SK-N-SH (cell line): Measurements from ENCODE around the gene KIAA2012. TPM values are rescaled to one million over a fixed set of nuclear protein-coding genes. Genes with fewer than 3 reads are reported as not detected.
A peak's percentile ranks its signal among the peaks of the same experiment; 100 is the strongest.

Experiments
- CTCF ChIA-PET: fragments of 300-600, 350-600 bp; formaldehyde crosslinking; extraction: SDS; loops from one replicate; lab custom pipeline; 2021; lab: Yijun Ruan, JAX
- POLR2A ChIA-PET: fragments of 350-600 bp; sonication (Branson Sonifier 250); formaldehyde crosslinking; extraction: SDS; loops from one replicate; lab custom pipeline; 2020; ENCODE audit warnings: antibody characterized with exemption, inconsistent platforms; lab: Yijun Ruan, JAX
- DNase-seq: peaks from one replicate; pipeline ENCODE4 v3.0.0; 2012
- H2AFZ ChIP-seq: fragments of 200-600 bp; sonication (generic); 2 replicates; pipeline ENCODE4 v1.8.1; 2016; ENCODE audit warnings: antibody characterized with exemption, mild to moderate bottlenecking, low read depth
- H3F3A ChIP-seq: fragments of 200-600 bp; sonication (generic); replicated peaks from 2 replicates; pipeline ENCODE3; 2016; ENCODE audit warnings: antibody characterized with exemption, mild to moderate bottlenecking; ENCODE audit not compliant: insufficient read depth
- H3K27ac ChIP-seq, 2 experiments: fragments of 200-500 bp in 1 of 2; fragments of 200-600 bp in 1 of 2; sonication (Bioruptor generic) in 1 of 2; sonication (generic), shearing (Covaris generic) in 1 of 2; 2 replicates each; pipeline versions ENCODE4 v1.5.1 to v1.6.1; 2014 to 2016; ENCODE audit warnings: low read depth in 2 of 2, inconsistent platforms in 1 of 2, low read length in 1 of 2, mild to moderate bottlenecking in 1 of 2, mixed read lengths in 1 of 2
- H3K27me3 ChIP-seq: fragments of 200-600 bp; sonication (generic), shearing (Covaris generic); 2 replicates; pipeline ENCODE4 v1.6.1; 2016; ENCODE audit warnings: mixed run types; ENCODE audit not compliant: insufficient read depth
- H3K36me3 ChIP-seq, 2 experiments: fragments of 200-500 bp in 1 of 2; fragments of 200-600 bp in 1 of 2; sonication (Bioruptor generic) in 1 of 2; sonication (generic) in 1 of 2; replicated peaks in 1 of 2; 2 replicates each; pipeline versions ENCODE3 to v1.5.1; 2014 to 2016; ENCODE audit warnings: low read length in 1 of 2, mild to moderate bottlenecking in 1 of 2; ENCODE audit not compliant: insufficient read depth in 2 of 2, control insufficient read depth in 1 of 2
- H3K4me1 ChIP-seq, 2 experiments: fragments of 200-500 bp in 1 of 2; fragments of 200-600 bp in 1 of 2; sonication (Bioruptor generic) in 1 of 2; sonication (generic), shearing (Covaris generic) in 1 of 2; 2 replicates each; pipeline versions ENCODE4 v1.5.1 to v1.6.1; 2014 to 2016; ENCODE audit warnings: low read depth in 1 of 2, low read length in 1 of 2, mixed run types in 1 of 2; ENCODE audit not compliant: insufficient read depth in 2 of 2, control insufficient read depth in 1 of 2
- H3K4me2 ChIP-seq: fragments of 200-600 bp; sonication (generic), shearing (Covaris generic); 2 replicates; pipeline ENCODE4 v1.6.1; 2017; ENCODE audit warnings: mixed run types
- H3K4me3 ChIP-seq, 2 experiments: fragments of 200-500 bp in 1 of 2; fragments of 200-600 bp in 1 of 2; sonication (Bioruptor generic) in 1 of 2; sonication (generic), shearing (Covaris generic) in 1 of 2; 2 replicates each; pipeline versions ENCODE4 v1.5.1 to v1.8.1; 2014 to 2016; ENCODE audit warnings: low read depth in 2 of 2, inconsistent platforms in 1 of 2, low read length in 1 of 2, mild to moderate bottlenecking in 1 of 2, mixed read lengths in 1 of 2, moderate library complexity in 1 of 2
- H3K79me2 ChIP-seq: fragments of 200-600 bp; sonication (generic); 2 replicates; pipeline ENCODE4 v1.8.1; 2017; ENCODE audit warnings: mild to moderate bottlenecking; ENCODE audit not compliant: insufficient read depth
- H3K9ac ChIP-seq: fragments of 200-600 bp; sonication (generic); 2 replicates; pipeline ENCODE4 v1.6.1; 2017; ENCODE audit warnings: mixed run types
- H3K9me2 ChIP-seq: fragments of 200-600 bp; sonication (generic); 2 replicates; pipeline ENCODE4 v1.6.1; 2017; ENCODE audit warnings: mixed run types
- H3K9me3 ChIP-seq: fragments of 200-600 bp; sonication (generic); 2 replicates; pipeline ENCODE4 v1.6.1; 2017; ENCODE audit warnings: mixed run types, mild to moderate bottlenecking, moderate library complexity
- H4K20me1 ChIP-seq: fragments of 200-600 bp; sonication (generic); 2 replicates; pipeline ENCODE4 v1.6.1; 2017; ENCODE audit warnings: mild to moderate bottlenecking, mixed run types; ENCODE audit not compliant: insufficient read depth
- CHD2 ChIP-seq: fragments of 150-350 bp; IDR thresholded peaks from 2 replicates; pipeline ENCODE4 v1.6.1; 2018; ENCODE audit warnings: low read length; ENCODE audit not compliant: partially characterized antibody
- CTCF ChIP-seq: fragments of 200-600 bp; sonication (generic); IDR thresholded peaks from 2 replicates; pipeline ENCODE4 v1.6.1; 2017; ENCODE audit warnings: antibody characterized with exemption, mild to moderate bottlenecking, moderate library complexity
- FOSL2 ChIP-seq: IDR thresholded peaks from 2 replicates; pipeline ENCODE4 v1.4.0; 2012; ENCODE audit warnings: low read depth, mild to moderate bottlenecking, moderate library complexity, borderline replicate concordance
- FOXM1 ChIP-seq: IDR thresholded peaks from 2 replicates; pipeline ENCODE4 v1.4.0; 2012; ENCODE audit warnings: low read depth, mild to moderate bottlenecking
- GABPA ChIP-seq: IDR thresholded peaks from 2 replicates; pipeline ENCODE4 v1.4.0; 2012; ENCODE audit warnings: low read depth, mild to moderate bottlenecking
- GATA2 ChIP-seq: sonication (generic); formaldehyde crosslinking; IDR thresholded peaks from 2 replicates; pipeline ENCODE4 v1.5.0; 2020; ENCODE audit warnings: mild to moderate bottlenecking, missing genetic modification reagents
- JUND ChIP-seq: IDR thresholded peaks from 2 replicates; pipeline ENCODE4 v1.4.0; 2012
- MAX ChIP-seq: IDR thresholded peaks from 2 replicates; pipeline ENCODE4 v1.4.0; 2012; ENCODE audit warnings: low read depth
- MXI1 ChIP-seq: IDR thresholded peaks from 2 replicates; pipeline ENCODE4 v1.6.1; 2012; ENCODE audit warnings: mild to moderate bottlenecking, low read depth, low read length, improper control_type of control experiment
- NFIC ChIP-seq: IDR thresholded peaks from 2 replicates; pipeline ENCODE4 v1.4.0; 2012; ENCODE audit warnings: borderline replicate concordance
- PBX3 ChIP-seq: IDR thresholded peaks from 2 replicates; pipeline ENCODE4; 2012
- RAD21 ChIP-seq: IDR thresholded peaks from 2 replicates; pipeline ENCODE4 v1.6.1; 2012; ENCODE audit warnings: mild to moderate bottlenecking, low read length
- RCOR1 ChIP-seq: fragments of 150-350 bp; IDR thresholded peaks from 2 replicates; pipeline ENCODE4 v1.6.1; 2017; ENCODE audit warnings: antibody characterized with exemption, low read length
- REST ChIP-seq: IDR thresholded peaks from 2 replicates; pipeline ENCODE4 v1.6.1; 2012; ENCODE audit warnings: mild to moderate bottlenecking, low read depth, low read length, moderate library complexity
- RFX5 ChIP-seq: IDR thresholded peaks from 2 replicates; pipeline ENCODE4 v1.6.1; 2012; ENCODE audit warnings: mild to moderate bottlenecking, improper control_type of control experiment, low read length
- RXRA ChIP-seq: IDR thresholded peaks from 2 replicates; pipeline ENCODE4 v1.4.0; 2012; ENCODE audit warnings: low read depth, mild to moderate bottlenecking, borderline replicate concordance
- TAF1 ChIP-seq: IDR thresholded peaks from 2 replicates; pipeline ENCODE4 v1.6.1; 2012; ENCODE audit warnings: low read depth, mild to moderate bottlenecking, low read length, moderate library complexity, borderline replicate concordance
- TEAD4 ChIP-seq: IDR thresholded peaks from 2 replicates; pipeline ENCODE4 v1.4.0; 2012; ENCODE audit warnings: mild to moderate bottlenecking, borderline replicate concordance; ENCODE audit not compliant: insufficient read depth
- USF1 ChIP-seq: IDR thresholded peaks from 2 replicates; pipeline ENCODE4 v1.4.0; 2012; ENCODE audit warnings: low read depth, borderline replicate concordance
- YY1 ChIP-seq: IDR thresholded peaks from 2 replicates; pipeline ENCODE4 v1.4.0; 2012; ENCODE audit warnings: low read depth, mild to moderate bottlenecking
- WGBS: methylation state at CpG from one replicate; pipeline ENCODE4 v1.1.6; 2017; ENCODE audit warnings: low lambda C conversion rate; 5-methylcytosine and 5-hydroxymethylcytosine counted together
- polyA plus RNA-seq, 3 experiments: library from polyadenylated mRNA; depleted of rRNA; stranded (reverse); fragments of >200 nt; gene quantifications; 2 replicates each; pipeline ENCODE4 v1.2.3, GENCODE V29; 2012

The KIAA2012 gene
- polyA plus RNA-seq, 1 of the 3 experiments (the other 2 are of a cell fraction), result 0.07 TPM

GRCh38 chr2:202120828-202121227 is 47.8 kb downstream of the KIAA2012 start:
- no peak for DNase-seq
- Histone ChIP-seq H3F3A (peaks cover 1% of the 10 kb centered on the region), H3K9ac (no peak overlapping the region), H3K4me1 (no peaks in the 10 kb centered on the region), H3K79me2 (no peaks in the 10 kb centered on the region), H4K20me1 (no peaks in the 10 kb centered on the region), H3K4me3 (no peak overlapping the region), H3K27ac (no peak overlapping the region), H3K27me3 (no peaks in the 10 kb centered on the region), H3K9me2 (no peaks in the 10 kb centered on the region), H2AFZ (no peak overlapping the region), H3K4me2 (no peak overlapping the region), H3K9me3 (no peaks in the 10 kb centered on the region; the same call in 1 of the 2 replicates), H3K36me3 (no peaks in the 10 kb centered on the region)
- TF ChIP-seq RFX5 (no peak), USF1 (peak; percentile 39; the same call in 1 of the 2 replicates), RCOR1 (no peak), MXI1 (no peak), GATA2 (no peak), NFIC (no peak), TAF1 (no peak)
- WGBS, result 86% methylated on average over 3 of the region's 3 CpGs
- POLR2A ChIA-PET, result no interaction called here
- CTCF ChIA-PET, result no interaction called here

GRCh38 chr2:202121532-202122162 is 48.6 kb downstream of the KIAA2012 start:
- no peak overlapping the region for H3K9ac ChIP-seq
- H3F3A ChIP-seq, result no peaks in the 10 kb centered on the region
- H3K27me3 ChIP-seq, result no peaks in the 10 kb centered on the region
- ChIA-PET CTCF (no interaction called here), POLR2A (no interaction called here)
- H3K4me3 ChIP-seq, result no peak overlapping the region
- 86% methylated on average over 9 of the region's 9 CpGs for WGBS
- H4K20me1 ChIP-seq, result no peaks in the 10 kb centered on the region
- no peaks in the 10 kb centered on the region for H3K9me2 ChIP-seq
- H3K4me2 ChIP-seq, result no peak overlapping the region
- H3K9me3 ChIP-seq, result no peaks in the 10 kb centered on the region; the same call in 1 of the 2 replicates
- no peaks in the 10 kb centered on the region for H3K4me1 ChIP-seq
- H2AFZ ChIP-seq, result no peak overlapping the region
- H3K36me3 ChIP-seq, result no peaks in the 10 kb centered on the region
- no peaks in the 10 kb centered on the region for H3K79me2 ChIP-seq
- no peak for DNase-seq
- H3K27ac ChIP-seq, result no peak overlapping the region
- TF ChIP-seq RFX5 (no peak), MAX (no peak), CHD2 (no peak), CTCF (no peak), JUND (no peak), NFIC (no peak), REST (no peak), PBX3 (no peak), TAF1 (no peak), USF1 (no peak), RXRA (no peak), RAD21 (no peak), YY1 (no peak), GABPA (no peak), TEAD4 (no peak), FOXM1 (no peak), FOSL2 (no peak)
